ENCODE measurements around the gene SLC25A19.
"Not testable (repeated sequence)": the region's sequence is repeated elsewhere in the genome, so short reads cannot be mapped to it uniquely, and the experiment has no call there.

The SLC25A19 gene

GRCh38 chr17:75285123-75285522, 4.1 kb downstream of the SLC25A19 start:
- TF ChIP-seq, protein P1, sequence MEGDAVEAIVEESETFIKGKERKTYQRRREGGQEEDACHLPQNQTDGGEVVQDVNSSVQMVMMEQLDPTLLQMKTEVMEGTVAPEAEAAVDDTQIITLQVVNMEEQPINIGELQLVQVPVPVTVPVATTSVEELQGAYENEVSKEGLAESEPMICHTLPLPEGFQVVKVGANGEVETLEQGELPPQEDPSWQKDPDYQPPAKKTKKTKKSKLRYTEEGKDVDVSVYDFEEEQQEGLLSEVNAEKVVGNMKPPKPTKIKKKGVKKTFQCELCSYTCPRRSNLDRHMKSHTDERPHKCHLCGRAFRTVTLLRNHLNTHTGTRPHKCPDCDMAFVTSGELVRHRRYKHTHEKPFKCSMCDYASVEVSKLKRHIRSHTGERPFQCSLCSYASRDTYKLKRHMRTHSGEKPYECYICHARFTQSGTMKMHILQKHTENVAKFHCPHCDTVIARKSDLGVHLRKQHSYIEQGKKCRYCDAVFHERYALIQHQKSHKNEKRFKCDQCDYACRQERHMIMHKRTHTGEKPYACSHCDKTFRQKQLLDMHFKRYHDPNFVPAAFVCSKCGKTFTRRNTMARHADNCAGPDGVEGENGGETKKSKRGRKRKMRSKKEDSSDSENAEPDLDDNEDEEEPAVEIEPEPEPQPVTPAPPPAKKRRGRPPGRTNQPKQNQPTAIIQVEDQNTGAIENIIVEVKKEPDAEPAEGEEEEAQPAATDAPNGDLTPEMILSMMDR (IDR thresholded peaks at IDR 0.05): no peak
- no peak for TF ChIP-seq ZFX (IDR thresholded peaks at IDR 0.05; ENCODE audit: borderline replicate concordance)

DNA sequence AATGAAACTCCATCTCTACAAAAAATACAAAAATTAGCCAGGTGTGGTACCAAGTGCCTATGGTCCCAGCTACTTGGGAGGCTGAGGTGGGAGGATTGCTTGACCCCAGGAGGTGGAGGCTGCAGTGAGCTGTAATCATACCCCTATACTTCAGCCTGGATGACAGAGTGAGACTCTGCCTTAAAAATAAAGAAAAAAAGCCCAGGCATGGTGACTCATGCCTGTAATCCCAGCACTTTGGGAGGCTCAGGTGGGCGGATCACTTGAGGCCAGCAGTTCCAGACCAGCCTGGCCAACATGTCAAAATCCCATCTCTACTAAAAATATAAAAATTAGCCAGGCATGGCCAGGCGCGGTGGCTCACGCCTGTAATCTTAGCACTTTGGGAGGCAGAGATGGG, 9.0 kb downstream of the SLC25A19 start:
- not testable (repeated sequence) for H3K27ac ChIP-seq

More at GRCh38 chr17:75285123-75285522, 4.1 kb downstream of the SLC25A19 start:
- no peak overlapping the region for H3K27ac ChIP-seq

DNA sequence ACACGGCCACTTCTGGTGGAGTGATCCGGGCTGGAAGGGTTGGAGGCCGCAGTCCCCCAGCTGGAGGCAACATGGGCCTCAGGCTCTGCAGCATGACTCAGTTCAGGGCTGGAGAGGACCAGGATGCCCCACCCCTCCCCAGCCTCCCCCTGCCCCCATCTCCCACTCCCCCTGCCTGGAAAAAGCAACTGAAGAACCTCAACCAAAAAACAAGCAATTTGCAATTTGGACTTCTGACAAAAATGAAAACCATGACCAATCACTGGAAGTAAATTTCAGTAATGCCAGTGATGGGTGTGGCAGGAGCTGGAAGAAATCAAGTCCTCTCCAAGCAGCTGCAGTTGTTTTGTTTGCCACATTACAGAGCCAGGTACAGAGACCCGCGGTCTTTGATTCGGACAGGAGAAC, 11.6 kb downstream of the SLC25A19 start:
- TF ChIP-seq ZFX (IDR thresholded peaks at IDR 0.05; ENCODE audit: borderline replicate concordance): no peak
- TF ChIP-seq, protein P1 (IDR thresholded peaks at IDR 0.05): no peak

DNA sequence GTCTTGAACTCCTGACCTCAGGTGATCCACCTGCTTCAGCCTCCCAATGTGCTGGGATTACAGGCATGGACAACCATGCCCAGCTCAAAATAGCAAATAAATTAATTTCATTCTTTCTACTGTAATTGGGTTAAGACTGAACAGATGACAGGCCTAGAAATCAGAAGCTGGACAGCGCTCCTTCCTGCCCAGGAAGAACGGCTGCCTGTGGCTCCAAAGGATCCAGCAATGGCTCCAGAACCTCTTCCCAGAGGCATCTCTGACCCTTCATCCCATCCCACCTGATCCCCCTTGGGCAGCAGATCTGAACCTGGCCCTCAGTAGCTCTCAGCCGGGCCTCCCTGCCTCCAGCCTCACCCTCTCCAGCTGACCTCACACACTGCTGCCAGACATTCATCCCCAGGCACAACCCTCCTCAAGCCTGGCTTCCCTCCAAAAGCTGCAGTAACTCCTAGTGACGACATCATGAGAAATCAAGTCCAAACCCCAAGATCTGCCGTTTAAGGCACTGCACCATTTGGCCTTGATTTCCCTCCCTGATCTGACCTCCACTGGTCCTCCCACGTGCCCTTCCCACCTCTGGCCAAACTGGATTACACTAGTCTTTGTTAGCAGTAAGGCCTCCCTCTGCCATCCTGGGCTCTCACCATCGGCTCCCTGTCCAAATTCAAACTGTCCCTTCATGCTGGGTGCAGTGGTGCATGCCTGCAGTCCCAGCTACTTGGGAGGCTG, 15.1 kb downstream of the SLC25A19 start:
- TF ChIP-seq, protein P1 (IDR thresholded peaks at IDR 0.05): no peak
- TF ChIP-seq ZFX (IDR thresholded peaks at IDR 0.05; ENCODE audit: borderline replicate concordance): no peak
- H3K27ac ChIP-seq: peak overlapping the region; percentile 92

More for the DNA sequence above, 11.6 kb downstream of the SLC25A19 start:
- no peak overlapping the region for H3K27ac ChIP-seq

DNA sequence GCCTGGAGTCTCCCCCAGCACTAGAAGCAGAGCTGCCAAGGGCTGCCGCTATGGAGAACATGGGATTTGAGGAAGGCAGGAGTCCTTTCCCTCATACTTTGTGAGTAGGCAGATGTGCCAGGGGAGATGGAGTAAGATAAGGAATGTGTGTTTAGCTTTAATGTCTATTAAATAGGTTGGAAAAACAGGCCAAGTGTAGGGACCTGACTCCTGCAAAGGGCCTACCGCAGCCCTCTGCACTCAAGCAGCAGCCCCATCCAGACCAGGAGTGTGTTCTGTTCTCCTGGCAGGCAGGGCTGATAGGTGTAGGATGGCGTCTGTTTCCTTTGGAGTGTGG, 16.4 kb downstream of the SLC25A19 start:
- peak overlapping the region; percentile 92 for H3K27ac ChIP-seq
- no peak for TF ChIP-seq ZFX (IDR thresholded peaks at IDR 0.05; ENCODE audit: borderline replicate concordance)
- TF ChIP-seq, protein P1 (IDR thresholded peaks at IDR 0.05): no peak

- peak overlapping the region; percentile 92 for H3K27ac ChIP-seq
- TF ChIP-seq, protein P1 (IDR thresholded peaks at IDR 0.05): no peak
- TF ChIP-seq ZFX (IDR thresholded peaks at IDR 0.05; ENCODE audit: borderline replicate concordance): no peak
Measured at GRCh38 chr17:75271955-75272847, 17.0 kb downstream of the SLC25A19 start.

- TF ChIP-seq, protein P1 (IDR thresholded peaks at IDR 0.05): peak; percentile 92
- TF ChIP-seq ZFX (IDR thresholded peaks at IDR 0.05; ENCODE audit: borderline replicate concordance): no peak
- H3K27ac ChIP-seq: peak overlapping the region; percentile 92
Measured at GRCh38 chr17:75271233-75271954, 17.8 kb downstream of the SLC25A19 start.
